GM12874 (cell line): ENCODE results near the gene ZNF621.

Source experiments
- CTCF ChIP-seq: IDR thresholded peaks from 2 replicates; pipeline ENCODE4 v1.5.1; 2011; ENCODE audit warnings: low read depth, mild to moderate bottlenecking, control low read depth, low read length, moderate library complexity; ENCODE audit not compliant: insufficient read depth

The ZNF621 gene

GRCh38 chr3:40524568-40525285 lies at the start of gene ZNF621:
Gene ZNF621, plus strand, starts transcription at chr3:40524960. Its CDS starts 881 bp downstream, at chr3:40525841.
- no peak for TF ChIP-seq CTCF

DNA sequence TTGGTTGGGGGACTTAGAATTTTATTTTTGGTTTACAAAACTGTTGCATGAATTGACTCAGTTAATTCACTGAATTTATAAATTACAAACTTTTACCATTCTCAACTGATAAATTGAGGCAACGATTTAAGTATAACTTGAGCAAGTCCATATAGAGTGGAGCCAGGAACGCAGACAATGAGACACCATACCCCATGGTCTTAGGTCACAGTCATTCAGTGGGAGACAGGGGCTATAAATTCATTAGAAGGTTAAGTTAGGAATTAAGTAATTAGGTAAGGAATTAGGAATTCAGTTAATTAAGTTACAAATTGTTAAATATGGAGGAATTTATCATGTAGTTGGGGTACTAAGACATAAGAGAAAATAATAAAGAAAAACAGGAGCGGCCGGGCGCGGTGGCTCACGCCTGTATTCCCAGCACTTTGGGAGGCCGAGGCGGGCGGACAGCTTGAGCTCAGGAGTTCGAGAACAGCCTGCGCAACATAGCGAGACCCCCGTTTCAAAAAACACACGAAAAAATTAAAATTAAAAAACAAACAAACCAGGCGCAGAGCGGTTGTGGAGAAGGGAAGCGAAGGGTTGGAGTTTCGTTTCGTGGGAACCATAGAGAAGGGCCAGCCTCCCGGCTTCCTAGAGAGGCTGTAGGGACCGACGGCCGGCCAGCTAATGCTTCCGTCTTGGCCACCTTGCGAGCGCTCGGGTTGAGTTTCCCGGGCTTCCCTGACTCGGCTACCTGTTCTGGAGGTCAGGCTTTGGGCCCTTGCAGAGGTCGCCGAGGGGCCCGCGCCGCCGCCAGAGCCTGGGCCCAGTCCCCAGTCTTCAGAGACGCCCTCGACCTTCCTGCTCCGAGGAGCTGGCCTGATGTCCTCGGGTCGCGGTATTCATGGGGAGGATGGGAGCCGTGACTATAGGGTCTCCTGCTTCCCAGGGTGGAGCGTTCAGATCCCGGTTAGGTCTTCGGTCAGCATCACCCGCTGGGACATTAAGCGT lies 48.0 kb upstream of the ZNF621 start, which contains the start of gene ZNF619:
Gene ZNF619 (plus strand): TSS at position 645 of the 993 bp plus-strand sequence. CDS start 858 bp downstream, outside the sequence.
- no peak for TF ChIP-seq CTCF

GRCh38 chr3:40477666-40478065 lies 47.1 kb upstream of the ZNF621 start:
- TF ChIP-seq CTCF, result no peak

GRCh38 chr3:40487172-40487571 lies 37.6 kb upstream of the ZNF621 start:
- no peak for TF ChIP-seq CTCF

DNA sequence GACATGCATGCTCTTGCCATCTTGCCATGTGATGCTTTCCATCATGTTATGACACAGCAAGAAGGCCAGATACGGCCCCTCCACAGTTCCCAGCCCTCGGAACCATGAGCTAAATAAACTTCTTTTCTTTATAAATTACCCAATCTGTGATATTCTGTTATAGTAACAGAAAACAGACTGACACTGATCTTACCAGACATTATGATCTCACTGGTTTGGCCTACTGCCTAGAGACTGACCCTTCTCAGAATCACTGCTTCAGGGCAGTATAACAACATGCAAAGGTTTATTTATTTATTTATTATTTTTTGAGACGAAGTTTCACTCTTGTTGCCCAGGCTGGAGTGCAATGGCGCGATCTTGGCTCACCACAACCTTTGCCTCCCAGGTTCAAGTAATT lies 33.8 kb upstream of the ZNF621 start:
- no peak for TF ChIP-seq CTCF

DNA sequence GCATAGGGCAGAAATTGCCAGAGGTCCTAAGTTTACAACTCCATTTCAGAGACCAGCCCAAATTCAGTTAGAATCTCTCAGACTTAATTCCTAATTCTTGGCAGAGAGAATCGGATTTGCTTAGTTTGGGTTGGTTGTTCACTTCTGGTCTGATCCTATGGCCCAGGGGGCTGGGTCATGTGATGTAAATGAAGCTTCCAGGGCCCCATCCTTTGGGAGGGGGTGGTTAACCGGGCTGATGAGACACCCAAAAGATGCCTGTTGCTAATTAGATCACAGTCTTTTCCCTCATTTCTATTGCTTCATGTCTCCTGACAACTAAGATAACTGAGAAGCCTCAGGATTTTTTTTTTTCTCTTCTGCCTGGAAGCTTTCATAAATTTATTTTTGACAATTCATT lies 30.1 kb upstream of the ZNF621 start:
- TF ChIP-seq CTCF, result no peak

DNA sequence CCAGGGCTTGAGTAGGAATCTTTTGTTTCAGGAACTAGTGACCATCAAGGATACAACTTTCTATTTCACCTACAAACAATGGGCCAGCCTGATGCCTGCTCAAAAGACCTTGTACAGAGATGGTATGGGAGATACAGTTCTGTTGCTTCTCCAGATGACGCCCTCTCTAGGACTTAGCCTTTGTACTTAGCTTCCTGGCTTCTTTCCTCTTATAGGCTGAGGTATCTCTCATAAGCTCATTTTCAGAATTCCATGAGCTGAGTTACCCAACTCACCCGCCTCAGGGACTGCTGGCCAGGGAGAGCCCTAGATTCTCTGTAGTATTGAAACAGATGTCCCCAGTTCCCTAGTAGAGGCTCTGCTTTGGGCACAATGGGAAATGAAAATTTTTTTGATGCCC lies 27.5 kb upstream of the ZNF621 start:
- no peak for TF ChIP-seq CTCF
